Glomerular visceral epithelial cell (primary cell): ENCODE measurements around the gene TFPT.
A peak's percentile ranks its signal among the peaks of the same experiment; 100 is the strongest.

Source experiments
- DNase-seq: peaks from one replicate; pipeline ENCODE4 v3.0.0-alpha.2; 2016; ENCODE audit errors: extremely low spot score

The TFPT gene

GRCh38 chr19:54149021-54149812 is 33.8 kb upstream of the TFPT start:
- DNase-seq = no peak

GRCh38 chr19:54148158-54148557 is 32.7 kb upstream of the TFPT start:
- DNase-seq = no peak

GRCh38 chr19:54147676-54148075 is 32.2 kb upstream of the TFPT start:
- no peak for DNase-seq

- DNase-seq = no peak
Observed at GRCh38 chr19:54145541-54146158, 30.2 kb upstream of the TFPT start.

GRCh38 chr19:54142166-54142780 is 26.8 kb upstream of the TFPT start:
- peak; percentile 29 for DNase-seq

GRCh38 chr19:54141356-54141755 is 25.9 kb upstream of the TFPT start:
- DNase-seq = no peak

GRCh38 chr19:54138489-54139256 is 23.2 kb upstream of the TFPT start:
- DNase-seq = no peak

GRCh38 chr19:54137699-54138488 is 22.4 kb upstream of the TFPT start, which contains the start of gene CNOT3:
Gene CNOT3, plus strand, starts transcription at chr19:54137762. Its CDS starts 5,217 bp downstream, at chr19:54142979.
- DNase-seq = peak; percentile 34

GRCh38 chr19:54136864-54137698 is 21.6 kb upstream of the TFPT start:
- DNase-seq = peak; percentile 100

GRCh38 chr19:54136086-54136863 is 20.8 kb upstream of the TFPT start:
- no peak for DNase-seq

GRCh38 chr19:54133957-54134590 is 18.6 kb upstream of the TFPT start:
- no peak for DNase-seq

- peak; percentile 90 for DNase-seq
Observed at GRCh38 chr19:54133312-54133956, 18.0 kb upstream of the TFPT start.

GRCh38 chr19:54129617-54129996 is 14.2 kb upstream of the TFPT start:
- DNase-seq = no peak

- DNase-seq = no peak
Observed at GRCh38 chr19:54128796-54129616, 13.5 kb upstream of the TFPT start.

- DNase-seq = no peak
Observed at GRCh38 chr19:54128441-54128725, 12.9 kb upstream of the TFPT start.

GRCh38 chr19:54127688-54128440 is 12.4 kb upstream of the TFPT start:
- DNase-seq = no peak

GRCh38 chr19:54125713-54126112 is 10.3 kb upstream of the TFPT start:
- no peak for DNase-seq
